Stimulated activated CD4-positive, alpha-beta T cell treated with anti-CD3 and anti-CD28 coated beads, Interleukin-12 subunit alpha, Interleukin-12 subunit beta, amount 100 ng/mL, for 48 hours (primary cell): Measurements from ENCODE around the gene TECR.
"Not testable (repeated sequence)": the region's sequence is repeated elsewhere in the genome, so short reads cannot be mapped to it uniquely, and the experiment has no call there.

ENCODE experiments used
- DNase-seq, 3 donors: peaks; one replicate each; pipeline ENCODE4 v3.0.0-alpha.2; 2020; ENCODE audit warnings: low read depth in 2 of 3, low spot score in 1 of 3

The TECR gene

DNA sequence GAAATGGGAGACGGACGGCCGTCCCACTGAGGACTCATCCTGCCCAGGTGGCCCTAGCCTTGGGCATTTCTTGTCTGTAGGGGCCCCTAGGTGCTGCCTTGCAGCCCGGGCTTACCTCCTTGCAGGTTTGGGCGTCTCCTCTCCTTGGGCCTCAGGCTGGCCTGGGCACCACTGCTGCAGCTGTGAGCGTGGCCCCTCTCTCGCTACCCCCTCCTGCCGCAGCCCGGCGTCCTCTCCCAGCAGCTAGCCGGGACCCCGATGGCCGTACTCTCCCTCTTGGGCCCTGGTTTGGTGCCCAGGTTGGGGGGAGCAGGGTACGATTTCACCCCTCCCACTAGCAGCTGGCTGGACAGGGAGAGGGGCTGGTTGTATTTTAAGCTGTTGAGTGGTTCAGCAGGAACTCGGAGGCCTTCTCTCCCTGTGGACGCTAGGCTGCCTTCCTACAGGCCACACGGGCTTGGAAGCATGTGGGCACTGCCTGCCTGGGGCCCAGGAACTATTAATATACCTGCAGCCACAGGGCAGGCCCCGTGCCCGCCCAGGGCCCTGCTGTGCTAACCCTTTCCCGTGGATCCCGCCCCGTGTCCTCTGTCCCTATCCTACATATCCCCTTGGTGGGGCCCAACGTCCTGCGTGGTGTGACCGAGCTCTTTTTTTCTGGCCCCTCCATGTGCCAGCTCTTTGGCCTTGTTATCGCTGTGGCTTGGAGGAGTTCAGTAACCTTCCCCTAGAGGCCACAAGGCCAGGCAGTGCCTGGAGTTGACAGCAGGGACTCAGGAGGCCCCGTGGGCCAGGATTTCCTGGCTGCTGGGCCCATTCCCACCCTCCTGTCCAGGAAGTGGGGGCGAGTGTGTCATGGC, 30.8 kb downstream of the TECR start:
- DNase-seq, result no peak

GRCh38 chr19:14560776-14561108, 31.3 kb downstream of the TECR start:
- DNase-seq, result no peak

GRCh38 chr19:14561249-14561648, 31.9 kb downstream of the TECR start:
- no peak for DNase-seq

DNA sequence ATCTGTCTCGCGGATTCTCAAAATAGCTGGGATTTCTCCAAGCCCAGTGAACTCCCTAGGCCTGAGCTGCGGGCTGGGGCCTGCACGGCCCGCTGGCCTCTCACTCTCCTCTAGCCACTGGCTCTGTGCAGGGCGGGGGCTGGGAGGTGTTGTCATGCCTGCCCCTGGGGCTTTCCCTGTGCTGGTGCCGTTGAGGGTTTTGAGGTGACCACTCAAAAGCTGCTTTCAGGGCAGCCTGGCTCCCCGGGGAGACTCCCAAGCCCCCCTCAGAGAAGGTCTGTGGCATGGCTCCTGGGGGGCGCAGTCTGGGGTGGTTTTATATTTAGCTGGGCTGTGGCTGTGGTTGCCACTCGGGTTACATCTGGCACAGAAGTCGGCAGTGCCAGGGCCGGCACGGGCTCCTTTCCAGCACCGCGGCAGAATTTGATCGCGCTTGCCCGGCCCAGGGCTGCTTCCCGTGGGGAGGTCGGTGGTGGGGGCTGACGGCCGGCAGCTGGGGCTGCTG, 32.5 kb downstream of the TECR start:
- no peak for DNase-seq

- DNase-seq, result no peak
Measured at GRCh38 chr19:14562660-14563589, 33.5 kb downstream of the TECR start.

GRCh38 chr19:14563590-14563926, 34.2 kb downstream of the TECR start:
- no peak for DNase-seq

- DNase-seq, result peak; percentile 50 to 76 (median 56)
Measured at GRCh38 chr19:14563989-14564651, 34.7 kb downstream of the TECR start.

- not testable (repeated sequence) for DNase-seq
Measured at GRCh38 chr19:14564652-14565297, 35.4 kb downstream of the TECR start.

GRCh38 chr19:14565298-14565679, 35.9 kb downstream of the TECR start:
- DNase-seq, result no peak

DNA sequence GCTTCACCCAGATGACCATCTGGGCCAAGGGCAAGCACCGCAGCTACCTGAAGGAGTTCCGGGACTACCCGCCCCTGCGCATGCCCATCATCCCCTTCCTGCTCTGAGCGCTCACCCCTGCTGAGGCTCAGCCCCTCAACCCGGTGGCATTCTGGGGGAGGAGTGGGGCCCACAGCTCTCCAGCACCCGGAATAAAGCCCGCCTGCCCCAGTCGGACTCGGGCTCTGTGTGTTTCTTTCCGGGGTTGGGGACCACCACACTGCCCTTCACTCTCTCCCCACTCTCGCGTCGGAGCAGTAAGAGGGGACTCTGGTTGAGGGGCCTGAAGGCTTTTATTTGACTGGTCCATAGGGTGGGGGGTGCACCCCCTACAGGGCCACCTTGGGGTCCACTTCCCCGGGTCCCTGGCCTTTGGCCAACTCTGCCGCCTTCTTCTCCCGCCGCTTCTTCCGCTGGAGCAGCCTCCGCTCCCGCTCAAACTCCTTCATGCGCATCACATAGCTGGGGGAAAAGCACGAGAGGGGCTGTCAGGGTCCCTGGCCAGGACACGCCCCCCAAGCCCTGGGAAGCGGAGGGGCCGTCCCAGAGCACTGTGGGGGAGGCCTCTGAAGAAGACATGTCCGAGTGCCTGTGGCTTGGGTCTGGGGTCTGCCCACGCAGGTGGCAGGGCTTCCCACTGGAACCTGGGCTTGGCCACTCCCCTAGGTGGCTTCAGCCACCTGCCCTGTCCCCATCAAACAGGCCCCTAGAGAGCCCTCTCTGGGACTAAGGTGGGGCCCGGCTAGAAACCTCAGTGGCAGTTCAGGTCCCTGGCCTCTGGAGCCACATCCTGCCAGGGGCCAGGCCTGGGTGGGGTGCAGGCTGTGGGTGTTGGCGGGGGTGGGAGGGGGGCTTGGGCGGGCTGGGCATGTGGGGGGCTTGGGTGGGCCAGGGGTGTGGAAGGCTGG, 36.6 kb downstream of the TECR start:
- no peak for DNase-seq

DNA sequence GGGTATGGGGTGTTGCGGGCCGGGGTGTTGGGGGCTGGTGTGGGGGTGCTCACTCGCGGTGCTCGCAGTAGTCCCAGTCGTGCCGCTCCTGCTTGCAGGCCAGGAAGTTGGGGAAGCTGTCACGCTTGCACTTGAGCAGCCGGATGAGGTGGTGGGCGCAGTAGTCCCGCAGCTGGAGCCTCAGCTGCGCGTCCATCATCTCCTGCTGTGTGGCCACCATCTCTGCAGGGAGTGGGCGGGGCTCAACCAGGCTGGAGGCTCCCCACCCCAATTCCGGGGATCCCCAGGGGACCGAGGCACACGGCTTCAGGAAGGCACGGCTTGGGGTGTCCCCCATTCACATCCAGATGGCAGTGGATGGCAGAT, 37.3 kb downstream of the TECR start:
- no peak for DNase-seq

DNA sequence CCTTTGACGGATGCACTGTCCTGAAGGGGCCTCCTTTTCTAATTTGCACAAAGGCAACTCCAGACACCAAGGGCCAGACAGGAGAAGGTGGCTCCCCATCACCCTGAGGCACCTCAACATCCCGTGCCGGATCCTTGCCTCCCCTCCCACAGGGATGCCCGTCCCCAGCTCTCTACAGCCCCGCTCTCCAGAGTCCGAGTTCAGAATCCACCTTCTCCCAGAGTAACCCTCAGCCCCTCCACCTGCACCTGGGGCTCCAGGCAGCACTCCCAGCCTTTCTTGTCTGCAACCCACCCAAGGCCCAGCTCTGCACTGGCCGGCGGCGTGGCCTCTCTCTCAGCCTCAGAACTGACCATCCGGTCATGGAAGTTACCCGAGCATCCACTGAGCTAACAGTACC, 37.7 kb downstream of the TECR start:
- DNase-seq, result no peak

DNA sequence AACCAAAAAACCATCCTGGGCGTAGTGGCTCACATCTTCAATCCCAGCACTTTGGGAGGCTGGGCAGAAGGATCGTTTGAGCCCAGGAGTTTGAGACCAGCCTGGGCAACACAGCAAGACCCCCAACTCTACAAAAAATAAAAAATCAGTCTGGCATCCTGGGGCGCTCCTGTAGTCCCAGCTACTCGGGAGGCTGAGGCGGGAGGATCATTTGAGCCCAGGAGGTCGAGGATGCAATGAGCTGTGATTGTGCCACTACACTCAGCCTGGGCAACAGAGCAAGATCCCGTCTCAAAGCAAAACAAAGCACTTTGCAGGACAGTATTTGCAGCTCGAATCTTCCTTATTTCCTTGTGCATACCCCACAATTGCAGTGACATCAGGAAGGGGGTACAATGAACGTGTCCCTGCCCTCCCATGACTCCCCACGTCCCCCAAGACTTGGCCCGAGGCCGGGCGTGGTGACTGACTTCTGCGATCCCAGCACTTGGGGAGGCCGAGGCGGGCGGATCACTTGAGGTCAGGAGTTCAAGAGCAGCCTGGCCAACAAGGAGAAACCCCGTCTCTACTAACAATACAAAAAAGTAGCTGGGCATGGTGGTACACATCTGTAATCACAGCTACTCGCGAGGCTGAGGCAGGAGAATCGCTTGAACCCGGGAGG, 41.6 kb downstream of the TECR start:
- no peak for DNase-seq

- peak; percentile 79 to 87 (median 85) for DNase-seq
Measured at GRCh38 chr19:14571695-14572490, 42.5 kb downstream of the TECR start, which contains the start of gene NDUFB7. TSS of gene NDUFB7 (minus strand) at chr19:14572066. CDS start at chr19:14572000, 66 bp downstream.

DNA sequence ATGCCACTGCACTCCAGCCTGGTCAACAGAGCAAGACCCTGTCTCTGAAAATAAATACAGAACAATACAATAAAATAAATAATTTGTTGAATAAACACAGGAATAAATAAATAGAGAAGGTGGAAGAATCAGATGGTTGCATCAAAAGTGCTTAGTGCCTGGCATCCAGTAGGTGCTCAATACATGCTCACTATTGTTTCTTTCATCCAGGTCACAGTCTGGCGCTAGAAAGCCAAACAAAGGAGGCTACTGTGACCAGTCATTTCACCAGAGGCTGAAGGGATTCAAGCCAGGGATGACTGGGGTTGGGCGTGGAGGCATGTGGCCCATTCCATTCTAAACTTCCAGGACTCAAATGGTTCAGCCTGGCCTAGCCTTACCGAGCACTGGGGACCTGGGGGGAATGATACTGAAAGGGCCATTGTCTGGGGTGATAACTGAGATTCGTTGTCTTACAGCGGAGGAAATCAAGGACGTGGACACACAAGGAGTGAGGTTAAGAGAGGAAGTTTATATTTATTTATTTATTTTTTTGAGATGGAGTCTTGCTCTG, 46.1 kb downstream of the TECR start:
- DNase-seq, result no peak

GRCh38 chr19:14576363-14576762, 47.0 kb downstream of the TECR start:
- no peak for DNase-seq

DNA sequence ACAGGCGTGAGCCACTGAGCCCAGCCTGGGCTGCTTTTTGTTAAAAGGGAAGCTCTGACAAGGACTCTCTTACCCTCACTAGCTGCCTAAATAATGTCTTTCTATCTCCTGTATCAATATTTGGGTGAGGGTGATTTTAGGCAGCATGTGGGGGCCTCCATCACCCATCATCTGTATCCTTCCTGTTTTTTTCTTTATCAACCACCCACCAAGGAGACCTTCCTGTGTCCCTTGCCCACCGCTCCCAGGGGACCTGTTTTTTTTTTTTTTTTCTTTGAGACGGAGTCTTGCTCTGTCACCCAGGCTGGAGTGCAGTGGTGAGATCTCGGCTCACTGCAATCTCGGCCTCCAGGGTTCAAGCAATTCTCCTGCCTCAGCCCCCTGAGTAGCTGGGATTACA, 47.9 kb downstream of the TECR start:
- no peak for DNase-seq

GRCh38 chr19:14577885-14578427, 48.6 kb downstream of the TECR start:
- DNase-seq, result no peak
